ENCODE results near the gene NHERF1.

The NHERF1 gene

DNA sequence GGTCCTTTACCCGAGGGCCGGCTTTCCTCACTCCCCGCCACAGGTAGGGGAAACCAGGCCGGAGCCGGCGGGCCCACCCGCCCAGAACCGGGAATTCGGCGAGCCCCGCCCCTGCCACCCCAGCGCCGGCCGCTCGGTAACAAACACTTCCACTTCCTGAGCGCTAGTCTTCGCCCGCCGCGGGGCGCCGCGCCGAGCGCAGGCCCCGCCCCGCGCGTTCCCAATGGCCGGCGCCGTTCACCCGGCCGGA, 224 bp upstream of the NHERF1 start:
- in situ Hi-C loops (cut with MboI; ENCODE audit: low sequenced_read_pairs): no loop called here

GRCh38 chr17:74749279-74750038, 1.0 kb downstream of the NHERF1 start:
- in situ Hi-C loops (cut with MboI; ENCODE audit: low sequenced_read_pairs): no loop called here

DNA sequence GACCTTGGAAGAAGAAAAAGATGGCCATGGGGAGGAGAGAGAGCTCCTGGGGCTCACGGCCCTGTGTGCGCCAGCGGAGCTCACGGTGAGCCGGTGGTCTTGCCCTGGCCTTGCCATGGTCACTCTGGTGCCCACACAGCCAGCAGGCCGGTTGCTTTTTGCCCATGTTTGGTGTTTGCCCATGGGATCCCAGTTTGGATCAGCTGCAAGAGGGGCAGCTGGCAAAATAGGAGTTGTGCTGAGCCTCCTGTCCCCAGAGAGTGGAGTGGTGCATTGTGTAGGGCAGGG, 1.6 kb downstream of the NHERF1 start:
- in situ Hi-C loops (cut with MboI; ENCODE audit: low sequenced_read_pairs): no loop called here

DNA sequence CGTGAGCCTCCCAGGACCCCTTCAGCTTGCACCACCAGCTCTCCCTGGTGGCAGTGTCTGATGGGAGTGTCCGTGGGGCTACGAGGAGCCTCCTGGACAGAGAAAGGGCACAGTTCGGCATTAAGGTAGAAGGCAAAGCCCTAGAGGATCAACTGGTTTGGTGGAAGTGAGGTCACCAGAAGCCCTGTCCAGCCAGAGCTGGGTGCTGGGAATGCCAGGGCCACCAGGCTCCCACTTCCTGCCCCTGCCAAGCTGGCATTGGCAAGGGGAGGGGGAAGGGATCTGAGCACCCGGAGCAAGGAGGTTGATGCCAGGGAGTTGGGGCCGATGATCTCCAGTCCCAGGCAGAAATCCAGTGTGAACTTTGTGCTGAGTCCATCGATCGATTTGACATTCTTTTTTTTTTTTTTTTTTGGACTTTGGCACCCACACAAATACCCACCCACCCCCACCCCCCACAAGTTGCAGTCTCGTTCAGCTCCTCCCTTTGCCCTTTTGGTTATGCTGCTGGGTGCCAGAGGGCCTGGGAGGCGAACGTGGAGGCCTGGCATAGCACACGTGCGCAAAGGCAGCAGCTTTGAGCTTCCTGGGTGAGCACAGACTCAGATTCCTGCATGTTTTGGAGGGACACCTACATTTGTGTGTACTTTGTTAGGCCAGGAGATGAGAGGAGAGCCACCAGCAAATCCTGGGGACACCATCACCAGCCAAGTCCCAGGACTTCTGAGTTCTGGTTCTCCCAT, 2.1 kb downstream of the NHERF1 start:
- in situ Hi-C loops (cut with MboI; ENCODE audit: low sequenced_read_pairs): no loop called here

- in situ Hi-C loops (cut with MboI; ENCODE audit: low sequenced_read_pairs): no loop called here
Observed at GRCh38 chr17:74752415-74752814, 4.0 kb downstream of the NHERF1 start.

- in situ Hi-C loops (cut with MboI; ENCODE audit: low sequenced_read_pairs): no loop called here
Observed at GRCh38 chr17:74752822-74753401, 4.5 kb downstream of the NHERF1 start.

DNA sequence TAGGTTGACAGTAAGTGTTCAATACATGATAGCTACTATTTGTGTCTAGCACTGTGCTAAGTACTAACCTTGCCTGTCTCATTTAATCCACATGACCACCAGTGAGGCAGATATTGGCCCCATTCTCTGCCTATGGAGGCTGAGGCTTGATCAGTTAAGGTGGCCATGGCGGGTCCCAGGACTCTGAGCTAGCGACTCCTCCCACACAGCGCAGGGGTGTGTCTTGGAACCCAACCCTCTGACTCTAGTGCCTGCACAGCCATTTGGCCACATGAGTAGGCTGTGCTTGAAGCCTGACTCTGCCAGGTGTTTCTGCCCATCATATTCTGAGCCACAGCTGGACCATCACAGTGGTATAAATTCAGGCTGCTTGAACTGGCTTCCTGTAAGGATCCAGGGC, 6.4 kb downstream of the NHERF1 start:
- in situ Hi-C loops (cut with MboI; ENCODE audit: low sequenced_read_pairs): no loop called here

- in situ Hi-C loops (cut with MboI; ENCODE audit: low sequenced_read_pairs): no loop called here
Observed at GRCh38 chr17:74755533-74755932, 7.1 kb downstream of the NHERF1 start.

GRCh38 chr17:74756891-74757290, 8.5 kb downstream of the NHERF1 start:
- in situ Hi-C loops (cut with MboI; ENCODE audit: low sequenced_read_pairs): no loop called here

DNA sequence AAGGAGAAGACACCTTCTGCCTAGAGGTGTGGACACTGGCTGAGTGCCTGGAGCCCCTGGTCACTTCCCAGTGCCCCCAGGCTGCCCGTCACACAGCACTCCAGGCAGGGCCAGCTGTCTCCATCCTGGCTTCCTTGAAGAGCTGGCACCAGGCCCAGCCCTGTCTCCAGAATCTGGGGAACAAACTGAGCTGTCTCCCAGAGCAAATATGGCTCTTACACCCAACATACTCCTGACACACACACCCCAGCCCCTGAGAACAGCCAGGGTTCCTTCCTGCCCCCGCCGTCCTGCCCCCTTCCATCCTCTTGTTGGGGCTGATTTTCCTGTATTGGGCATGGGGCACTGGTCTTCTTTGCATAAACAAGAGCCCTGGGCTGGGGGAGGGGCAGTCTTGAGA, 9.1 kb downstream of the NHERF1 start:
- in situ Hi-C loops (cut with MboI; ENCODE audit: low sequenced_read_pairs): no loop called here

GRCh38 chr17:74757931-74758847, 9.8 kb downstream of the NHERF1 start:
- in situ Hi-C loops (cut with MboI; ENCODE audit: low sequenced_read_pairs): no loop called here

GRCh38 chr17:74758848-74759168, 10.4 kb downstream of the NHERF1 start:
- in situ Hi-C loops (cut with MboI; ENCODE audit: low sequenced_read_pairs): no loop called here

- in situ Hi-C loops (cut with MboI; ENCODE audit: low sequenced_read_pairs): no loop called here
Observed at GRCh38 chr17:74759243-74759801, 10.9 kb downstream of the NHERF1 start.

- in situ Hi-C loops (cut with MboI; ENCODE audit: low sequenced_read_pairs): no loop called here
Observed at GRCh38 chr17:74759941-74760340, 11.5 kb downstream of the NHERF1 start.

- in situ Hi-C loops (cut with MboI; ENCODE audit: low sequenced_read_pairs): no loop called here
Observed at GRCh38 chr17:74760404-74761105, 12.1 kb downstream of the NHERF1 start.

DNA sequence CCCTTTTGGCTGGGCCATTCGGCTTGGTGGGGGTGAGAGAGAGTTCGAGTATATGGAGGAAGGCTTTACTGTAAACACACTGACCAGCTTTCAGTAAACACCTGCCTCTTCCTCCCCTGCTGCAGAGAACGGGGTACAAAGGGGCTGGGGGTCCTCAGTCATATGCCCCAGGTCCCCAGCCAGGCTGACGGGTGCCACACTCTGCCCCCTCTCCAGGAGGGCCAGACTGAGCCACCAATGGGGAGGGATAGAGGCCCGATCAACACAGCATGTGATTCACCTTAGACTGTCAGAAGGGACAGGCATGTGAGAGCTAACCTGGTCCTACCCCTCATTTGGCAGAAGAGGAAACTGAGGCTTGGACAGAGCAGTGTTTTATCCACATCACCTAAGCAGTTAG, 13.0 kb downstream of the NHERF1 start:
- in situ Hi-C loops (cut with MboI; ENCODE audit: low sequenced_read_pairs): no loop called here

- in situ Hi-C loops (cut with MboI; ENCODE audit: low sequenced_read_pairs): no loop called here
Observed at GRCh38 chr17:74761931-74762330, 13.5 kb downstream of the NHERF1 start.

DNA sequence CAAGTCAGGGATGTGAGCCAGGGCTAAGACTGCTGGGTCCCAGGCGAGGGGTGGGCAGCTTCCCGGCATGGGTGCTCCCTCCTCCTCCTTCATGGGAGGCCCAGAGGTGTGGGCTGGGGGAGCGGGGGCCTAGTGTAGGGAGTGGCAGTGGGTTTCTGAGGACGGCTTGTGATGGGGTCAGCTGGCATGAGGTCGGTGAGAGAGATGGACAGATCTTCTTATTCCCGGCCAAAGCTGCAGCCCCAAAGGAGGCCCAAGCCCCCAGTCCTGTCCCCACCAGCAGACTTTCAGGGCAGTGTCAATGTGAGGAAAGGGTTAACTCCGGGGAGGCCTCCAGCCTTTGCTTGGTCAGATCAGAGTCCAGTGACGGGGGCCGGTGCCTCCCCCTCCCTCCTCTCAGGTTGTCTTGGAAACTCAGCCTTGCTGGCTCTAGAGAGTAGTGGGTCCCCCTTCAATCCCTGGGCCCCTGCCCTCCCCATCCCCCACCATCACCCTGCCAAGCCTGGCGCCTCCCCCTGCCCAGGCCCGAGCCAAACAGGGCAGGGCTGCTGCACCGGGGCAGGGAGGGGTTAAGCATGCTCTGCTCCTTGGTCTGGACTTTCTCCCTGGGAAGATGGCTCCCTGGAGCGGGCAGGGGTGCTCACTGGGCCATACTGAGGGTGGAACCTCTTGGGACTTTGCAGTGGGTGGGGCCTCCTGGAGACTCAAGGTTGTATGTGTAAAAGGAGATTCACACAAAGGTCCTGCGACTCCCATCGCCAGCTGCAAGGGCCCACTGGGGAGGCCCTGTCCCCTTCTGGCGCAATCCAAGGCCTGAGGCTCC, 15.3 kb downstream of the NHERF1 start:
- in situ Hi-C loops (cut with MboI; ENCODE audit: low sequenced_read_pairs): no loop called here

GRCh38 chr17:74764751-74765286, 16.4 kb downstream of the NHERF1 start:
- in situ Hi-C loops (cut with MboI; ENCODE audit: low sequenced_read_pairs): no loop called here

GRCh38 chr17:74766413-74766812, 18.0 kb downstream of the NHERF1 start:
- in situ Hi-C loops (cut with MboI; ENCODE audit: low sequenced_read_pairs): no loop called here

Measured in HL-60/S4 treated with phorbol 12-myristate 13-acetate at 8.2 ng/mL for 4 days and 3 days (cell line).